ENCODE data around the gene ANKRD10. TPM values are rescaled to one million over a fixed set of nuclear protein-coding genes. Genes with fewer than 3 reads are reported as not detected.
"Not testable (repeated sequence)": the region's sequence is repeated elsewhere in the genome, so short reads cannot be mapped to it uniquely, and the experiment has no call there.

The ANKRD10 gene
- total RNA-seq, 1 experiment from 2014 or later = 159 TPM

DNA sequence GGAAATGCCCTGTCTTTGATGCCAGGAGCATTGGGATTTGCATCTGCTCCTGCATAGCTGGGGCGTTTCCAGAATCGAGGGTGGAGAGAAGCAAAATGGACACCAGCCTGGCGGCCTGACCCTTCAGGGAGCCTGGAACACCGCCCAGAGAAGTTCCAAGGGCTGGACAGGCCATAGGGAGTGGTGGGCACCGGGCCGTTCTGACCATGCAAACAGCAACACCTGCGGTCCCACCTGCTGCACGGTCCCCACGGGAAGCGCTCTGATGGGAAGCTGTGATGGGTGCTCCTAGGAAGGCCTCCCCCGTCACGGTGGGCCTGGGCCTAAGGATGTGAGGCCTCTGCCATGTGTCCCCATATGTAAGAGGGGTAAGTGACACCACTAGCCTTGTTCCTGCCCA lies 34.2 kb upstream of the ANKRD10 start:
- H3K9me3 ChIP-seq (ENCODE audit: control insufficient read depth, low read depth, low read length) = no peaks in the 10 kb centered on the region
- no peaks in the 10 kb centered on the region; a peak in 2 of 5 replicates for H3K9me3 Mint-ChIP-seq
- H3K79me1 ChIP-seq (ENCODE audit: insufficient read depth, low read depth, low read length, poor library complexity, severe bottlenecking) = no peaks in the 10 kb centered on the region
- DNase-seq = no peak
- H3K27ac Mint-ChIP-seq = no peak overlapping the region
- no peak overlapping the region for H3K9ac ChIP-seq (ENCODE audit: extremely low read depth, insufficient read length, low read length)
- H3K27me3 ChIP-seq (ENCODE audit: insufficient read depth, low read length) = no peaks in the 10 kb centered on the region
- peaks cover 0 to 1% of the 10 kb centered on the region in 2 experiments; a peak in 2 of 4 replicates for H3K4me1 Mint-ChIP-seq
- peaks cover 5% of the 10 kb centered on the region for H3K27me3 Mint-ChIP-seq (ENCODE audit: low read depth)
- no peaks in the 10 kb centered on the region for H4K20me1 ChIP-seq (ENCODE audit: control insufficient read depth, insufficient read depth, insufficient read length)
- no peak overlapping the region for H3K56ac ChIP-seq (ENCODE audit: insufficient read length, low read depth, low read length)
- H3K4me3 Mint-ChIP-seq = no peak overlapping the region
- no peak overlapping the region for H3K23ac ChIP-seq (ENCODE audit: insufficient read length, low read depth, low read length)
- no CpG with 5 or more reads among the region's 12 CpGs for WGBS (ENCODE audit: extremely low coverage, insufficient read length, low lambda C conversion rate)
- no peak overlapping the region for H4K8ac ChIP-seq (replicated peaks; ENCODE audit: insufficient read length, low read depth, low read length)
- no peak overlapping the region for H2BK15ac ChIP-seq (ENCODE audit: low read depth, low read length)
- H4K91ac ChIP-seq (ENCODE audit: insufficient read length, low read depth, low read length) = no peak overlapping the region
- no peaks in the 10 kb centered on the region for H3K23me2 ChIP-seq (ENCODE audit: insufficient read length, low read depth, low read length, poor library complexity, severe bottlenecking)
- no peak overlapping the region for H2BK12ac ChIP-seq (ENCODE audit: insufficient read length, low read depth, low read length)
- no peak overlapping the region for H2BK120ac ChIP-seq (ENCODE audit: low read depth, low read length, poor library complexity, severe bottlenecking)
- no peak overlapping the region for H3K27ac ChIP-seq (ENCODE audit: insufficient read length, low read depth, low read length)
- H2BK20ac ChIP-seq (ENCODE audit: low read depth, low read length, poor library complexity, severe bottlenecking) = no peak overlapping the region
- no peak overlapping the region for H2AK5ac ChIP-seq (ENCODE audit: insufficient read length, low read length)
- no peak overlapping the region for H3K4ac ChIP-seq (ENCODE audit: low read depth, low read length)
- H4K5ac ChIP-seq (ENCODE audit: insufficient read length, low read depth, low read length) = no peak overlapping the region
- H3K18ac ChIP-seq (ENCODE audit: insufficient read length, low read depth, low read length) = no peak overlapping the region
- no peaks in the 10 kb centered on the region for H3K4me1 ChIP-seq (ENCODE audit: insufficient read depth, low read length)
- TF ChIP-seq, protein P1, sequence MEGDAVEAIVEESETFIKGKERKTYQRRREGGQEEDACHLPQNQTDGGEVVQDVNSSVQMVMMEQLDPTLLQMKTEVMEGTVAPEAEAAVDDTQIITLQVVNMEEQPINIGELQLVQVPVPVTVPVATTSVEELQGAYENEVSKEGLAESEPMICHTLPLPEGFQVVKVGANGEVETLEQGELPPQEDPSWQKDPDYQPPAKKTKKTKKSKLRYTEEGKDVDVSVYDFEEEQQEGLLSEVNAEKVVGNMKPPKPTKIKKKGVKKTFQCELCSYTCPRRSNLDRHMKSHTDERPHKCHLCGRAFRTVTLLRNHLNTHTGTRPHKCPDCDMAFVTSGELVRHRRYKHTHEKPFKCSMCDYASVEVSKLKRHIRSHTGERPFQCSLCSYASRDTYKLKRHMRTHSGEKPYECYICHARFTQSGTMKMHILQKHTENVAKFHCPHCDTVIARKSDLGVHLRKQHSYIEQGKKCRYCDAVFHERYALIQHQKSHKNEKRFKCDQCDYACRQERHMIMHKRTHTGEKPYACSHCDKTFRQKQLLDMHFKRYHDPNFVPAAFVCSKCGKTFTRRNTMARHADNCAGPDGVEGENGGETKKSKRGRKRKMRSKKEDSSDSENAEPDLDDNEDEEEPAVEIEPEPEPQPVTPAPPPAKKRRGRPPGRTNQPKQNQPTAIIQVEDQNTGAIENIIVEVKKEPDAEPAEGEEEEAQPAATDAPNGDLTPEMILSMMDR (conservative IDR thresholded peaks at IDR 0.05) = no peak
- no peaks in the 10 kb centered on the region for H3K36me3 Mint-ChIP-seq (ENCODE audit: insufficient read depth in 1 of 3, low read depth in 3 of 3)
- H2AFZ ChIP-seq (ENCODE audit: low read length) = no peak overlapping the region
- no peak overlapping the region for H3K14ac ChIP-seq (ENCODE audit: insufficient read depth, low read length)
- no peaks in the 10 kb centered on the region for H3K79me2 ChIP-seq (ENCODE audit: insufficient read depth, low read length)
- H2BK5ac ChIP-seq (ENCODE audit: insufficient read length, low read length) = no peak overlapping the region
- H3T11ph ChIP-seq (ENCODE audit: low read length) = no peak overlapping the region
- H3K4me2 ChIP-seq (ENCODE audit: insufficient read depth, insufficient read length, low read length) = no peak overlapping the region

DNA sequence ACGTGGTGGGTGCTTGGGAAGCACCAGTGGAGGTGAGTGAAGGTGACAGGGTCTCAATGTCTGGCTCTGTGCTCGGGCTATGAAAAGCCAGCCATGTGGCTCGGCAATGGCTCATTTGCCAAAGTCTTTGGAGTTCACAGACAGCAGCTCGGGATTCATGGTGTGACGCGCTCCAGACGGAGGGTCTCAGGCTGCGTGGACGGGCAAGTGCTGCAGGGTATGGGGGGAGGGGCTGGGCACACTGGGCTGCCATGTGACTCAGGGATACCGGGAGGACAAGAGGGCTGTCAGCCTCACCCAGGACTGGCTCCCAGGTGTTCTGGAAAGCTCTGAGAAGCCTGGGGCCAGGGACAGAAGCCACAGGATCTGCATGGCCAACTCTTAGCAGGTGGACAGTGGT lies 32.5 kb upstream of the ANKRD10 start:
- H3K27me3 Mint-ChIP-seq (ENCODE audit: low read depth); H2BK5ac ChIP-seq (ENCODE audit: insufficient read length, low read length); H3K27me3 ChIP-seq (ENCODE audit: insufficient read depth, low read length); H3K27ac Mint-ChIP-seq; H2AFZ ChIP-seq (ENCODE audit: low read length); H3K4me3 Mint-ChIP-seq; H4K5ac ChIP-seq (ENCODE audit: insufficient read length, low read depth, low read length); H3K23me2 ChIP-seq (ENCODE audit: insufficient read length, low read depth, low read length, poor library complexity, severe bottlenecking); H2BK12ac ChIP-seq (ENCODE audit: insufficient read length, low read depth, low read length); H4K20me1 ChIP-seq (ENCODE audit: control insufficient read depth, insufficient read depth, insufficient read length); H3K9me3 ChIP-seq (ENCODE audit: control insufficient read depth, low read depth, low read length); H3K79me2 ChIP-seq (ENCODE audit: insufficient read depth, low read length); H2BK15ac ChIP-seq (ENCODE audit: low read depth, low read length); H3K23ac ChIP-seq (ENCODE audit: insufficient read length, low read depth, low read length); H3K56ac ChIP-seq (ENCODE audit: insufficient read length, low read depth, low read length); H2BK120ac ChIP-seq (ENCODE audit: low read depth, low read length, poor library complexity, severe bottlenecking); H3K36me3 Mint-ChIP-seq (ENCODE audit: insufficient read depth in 1 of 3, low read depth in 3 of 3); H3K4ac ChIP-seq (ENCODE audit: low read depth, low read length); DNase-seq; H3K4me1 ChIP-seq (ENCODE audit: insufficient read depth, low read length); H3K4me1 Mint-ChIP-seq; H3K4me2 ChIP-seq (ENCODE audit: insufficient read depth, insufficient read length, low read length); H4K91ac ChIP-seq (ENCODE audit: insufficient read length, low read depth, low read length); H2BK20ac ChIP-seq (ENCODE audit: low read depth, low read length, poor library complexity, severe bottlenecking); H3K79me1 ChIP-seq (ENCODE audit: insufficient read depth, low read depth, low read length, poor library complexity, severe bottlenecking); H2AK5ac ChIP-seq (ENCODE audit: insufficient read length, low read length); H3K27ac ChIP-seq (ENCODE audit: insufficient read length, low read depth, low read length); H4K8ac ChIP-seq (replicated peaks; ENCODE audit: insufficient read length, low read depth, low read length); H3K9me3 Mint-ChIP-seq; H3T11ph ChIP-seq (ENCODE audit: low read length); H3K9ac ChIP-seq (ENCODE audit: extremely low read depth, insufficient read length, low read length); H3K14ac ChIP-seq (ENCODE audit: insufficient read depth, low read length); H3K18ac ChIP-seq (ENCODE audit: insufficient read length, low read depth, low read length): not testable (repeated sequence)
- WGBS (ENCODE audit: extremely low coverage, insufficient read length, low lambda C conversion rate) = no CpG with 5 or more reads among the region's 10 CpGs
